Esophagus squamous epithelium (tissue), 5 donors: ENCODE data around the gene ARHGAP28. TPM values are rescaled to one million over a fixed set of nuclear protein-coding genes. Genes with fewer than 3 reads are reported as not detected.

Experiments
- DNase-seq: peaks from one replicate; lab custom pipeline; 2025; lab: John Stamatoyannopoulos, UW
- H3K27ac ChIP-seq, 4 donors: fragments of 200-600 bp; sonication (generic); one replicate each; pipeline ENCODE4 v1.5.1; 2016 to 2019; ENCODE audit warnings: mild to moderate bottlenecking in 1 of 4
- H3K27me3 ChIP-seq, 4 donors: fragments of 200-600 bp; sonication (generic); 1 replicate in 3 of 4; 2 replicates in 1 of 4; pipeline versions ENCODE4 v1.5.1 to v1.6.0; 2017 to 2021; ENCODE audit warnings: antibody characterized with exemption in 1 of 4
- H3K36me3 ChIP-seq, 3 donors: fragments of 200-600 bp; sonication (generic); one replicate each; pipeline ENCODE4 v1.5.1; 2016 to 2019
- H3K4me1 ChIP-seq, 3 donors: fragments of 200-600 bp; sonication (generic); one replicate each; pipeline ENCODE4 v1.5.1; 2017 to 2019
- H3K4me3 ChIP-seq, 4 donors: fragments of 200-600 bp; sonication (generic); 1 replicate in 3 of 4; 2 replicates in 1 of 4; pipeline ENCODE4 v1.5.1; 2016 to 2019; ENCODE audit warnings: mild to moderate bottlenecking in 2 of 4, moderate library complexity in 1 of 4
- H3K9me3 ChIP-seq, 3 donors: fragments of 200-600 bp; sonication (generic); one replicate each; pipeline ENCODE4 v1.5.1; 2016 to 2019
- CTCF ChIP-seq, 6 experiments: fragments of 450-650 bp in 4 of 6; fragments of 200-600 bp in 2 of 6; sonication (generic) in 2 of 6; IDR thresholded peaks; one replicate each; pipeline ENCODE4 v1.5.1; 2016 to 2019; ENCODE audit warnings: antibody characterized with exemption in 6 of 6, mild to moderate bottlenecking in 4 of 6, moderate library complexity in 4 of 6
- POLR2A ChIP-seq, 4 donors: fragments of 450-650 bp; IDR thresholded peaks; one replicate each; pipeline ENCODE4 v1.6.1; 2017; ENCODE audit warnings: antibody characterized with exemption in 4 of 4, mild to moderate bottlenecking in 4 of 4, moderate library complexity in 3 of 4
- WGBS, 2 donors: methylation state at CpG; one replicate each; pipeline ENCODE4 v1.1.5; 2018; 5-methylcytosine and 5-hydroxymethylcytosine counted together
- intact Hi-C: fragments of 100-400 bp; cut with DNase I; formaldehyde crosslinking; loops from one replicate; pipeline ENCODE4 v1.15.0; 2022
- total RNA-seq, 4 donors: library from RNA; depleted of rRNA; stranded (reverse); fragments of >200 nt; gene quantifications; one replicate each; pipeline ENCODE4 v1.1.0, GENCODE V29; 2016
- donor health status: DM: yes; HTN: yes; CAD: no.

Gene ARHGAP28
- total RNA-seq, 4 donors from 2014 or later, result 1.2 to 4.8 (median 3.4) TPM

GRCh38 chr18:6857300-6857699 lies 127.8 kb downstream of the ARHGAP28 start:
- Histone ChIP-seq H3K27me3 (no peaks in the 10 kb centered on the region), H3K9me3 (no peaks in the 10 kb centered on the region), H3K36me3 (peaks cover 0 to 18% (median 0%) of the 10 kb centered on the region in 3 donors), H3K4me1 (no peaks in the 10 kb centered on the region), H3K27ac (no peak overlapping the region), H3K4me3 (no peak overlapping the region)
- intact Hi-C loops, result no loop called here
- WGBS, 2 donors, result 75 to 84% methylated on average over 12 of the region's 12 CpGs
- no peak for DNase-seq
- no peak for TF ChIP-seq CTCF (IDR thresholded peaks at IDR 0.05)
- TF ChIP-seq POLR2A (IDR thresholded peaks at IDR 0.05), result no peak

GRCh38 chr18:6859676-6860422 lies 130.3 kb downstream of the ARHGAP28 start:
- no peaks in the 10 kb centered on the region for H3K4me1 ChIP-seq
- no peak for DNase-seq
- intact Hi-C loops, result no loop called here
- WGBS, 2 donors, result 89 to 90% methylated on average over 4 of the region's 4 CpGs
- H3K27me3 ChIP-seq, result no peaks in the 10 kb centered on the region
- no peak overlapping the region for H3K27ac ChIP-seq
- no peaks in the 10 kb centered on the region for H3K9me3 ChIP-seq
- peaks cover 0 to 3% (median 0%) of the 10 kb centered on the region in 3 donors for H3K36me3 ChIP-seq
- no peak for TF ChIP-seq CTCF (IDR thresholded peaks at IDR 0.05)
- TF ChIP-seq POLR2A (IDR thresholded peaks at IDR 0.05), result no peak
- no peak overlapping the region for H3K4me3 ChIP-seq

DNA sequence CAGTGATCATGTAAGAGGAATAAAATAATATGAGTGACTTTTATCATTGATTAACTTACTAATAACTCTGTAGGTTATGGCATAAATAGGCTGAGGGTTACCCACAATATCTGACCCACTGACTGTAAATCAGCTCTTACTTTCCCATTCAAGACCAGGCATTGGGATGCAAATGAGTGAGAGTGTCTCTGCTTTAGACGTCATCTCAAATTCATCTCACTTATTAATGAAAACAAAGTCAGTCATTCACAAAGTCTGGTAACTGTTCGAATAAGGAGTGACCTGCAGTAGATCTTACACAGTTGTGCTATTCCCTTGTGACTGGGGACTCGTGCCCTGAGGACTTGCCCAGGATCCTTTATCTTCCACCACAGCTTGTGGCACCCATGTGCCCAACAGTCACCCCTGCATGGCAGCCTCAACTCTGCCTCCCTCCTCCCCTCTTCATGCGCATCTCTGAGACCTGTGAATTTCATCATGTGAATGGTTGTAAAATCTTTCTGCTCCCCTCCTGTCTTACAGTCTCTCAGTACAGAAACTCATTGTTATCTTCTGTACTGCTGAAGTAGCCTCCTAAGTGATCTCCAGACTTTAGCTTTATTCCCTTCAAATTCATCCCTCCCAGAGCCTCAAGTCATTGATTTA lies 131.4 kb downstream of the ARHGAP28 start:
- no peak overlapping the region for H3K27ac ChIP-seq
- no peaks in the 10 kb centered on the region for H3K4me1 ChIP-seq
- TF ChIP-seq CTCF (IDR thresholded peaks at IDR 0.05) (no peak), POLR2A (IDR thresholded peaks at IDR 0.05) (no peak)
- intact Hi-C loops, result no loop called here
- H3K27me3 ChIP-seq, result no peaks in the 10 kb centered on the region
- H3K4me3 ChIP-seq, result no peak overlapping the region
- H3K36me3 ChIP-seq, result no peaks in the 10 kb centered on the region
- 77 to 83% methylated on average over 4 of the region's 4 CpGs for WGBS, 2 donors
- H3K9me3 ChIP-seq, result no peaks in the 10 kb centered on the region
- DNase-seq, result no peak

DNA sequence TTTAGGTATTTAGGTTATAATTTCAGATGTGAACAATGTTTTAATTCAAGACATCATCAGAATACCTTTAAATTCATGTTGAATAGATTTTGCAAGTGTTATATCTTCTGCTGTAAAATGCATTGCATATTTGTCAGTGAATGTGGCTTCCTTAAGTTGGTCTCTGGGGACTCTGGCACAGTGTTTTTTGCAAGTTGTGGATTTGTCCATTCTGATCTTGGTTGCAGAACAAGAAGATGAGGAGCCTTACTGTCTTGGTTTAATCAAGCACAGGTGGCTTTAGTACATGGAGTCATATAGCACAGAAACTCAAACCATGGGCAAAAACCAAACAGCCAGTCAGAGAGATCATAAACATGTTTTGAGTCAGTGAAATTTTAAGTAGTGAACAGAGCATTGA lies 135.7 kb downstream of the ARHGAP28 start:
- no peak for DNase-seq
- no peaks in the 10 kb centered on the region for H3K36me3 ChIP-seq
- H3K27me3 ChIP-seq, result no peaks in the 10 kb centered on the region
- no peak overlapping the region for H3K27ac ChIP-seq
- H3K9me3 ChIP-seq, result no peaks in the 10 kb centered on the region
- H3K4me3 ChIP-seq, result no peak overlapping the region
- no peaks in the 10 kb centered on the region for H3K4me1 ChIP-seq
- no peak for TF ChIP-seq POLR2A (IDR thresholded peaks at IDR 0.05)
- intact Hi-C loops, result no loop called here

DNA sequence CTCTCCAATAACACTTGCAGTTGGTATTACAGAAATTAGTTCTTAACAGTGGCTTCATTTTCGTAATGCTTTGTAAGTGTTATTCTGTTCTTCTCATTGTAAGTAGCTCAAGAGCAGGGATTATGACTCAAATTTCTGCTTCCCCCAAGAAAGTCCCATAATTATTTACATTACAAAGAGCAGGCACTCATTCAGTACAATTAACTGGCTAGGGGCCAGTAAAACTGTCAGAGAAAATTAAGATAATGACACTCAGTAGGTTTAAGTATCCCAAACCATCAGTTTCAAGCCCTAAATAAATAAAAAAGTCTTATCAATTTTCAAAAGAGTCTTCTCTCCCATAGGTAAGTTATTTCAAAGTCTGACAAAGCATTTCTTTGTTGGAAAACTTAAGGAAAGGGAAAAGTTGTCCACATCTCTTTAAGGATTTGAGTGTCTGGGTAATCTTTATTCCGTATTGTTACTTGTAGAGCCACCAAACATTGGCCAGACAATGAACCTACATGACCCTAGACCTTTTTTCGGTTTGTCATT lies 137.1 kb downstream of the ARHGAP28 start:
- TF ChIP-seq CTCF (IDR thresholded peaks at IDR 0.05) (no peak), POLR2A (IDR thresholded peaks at IDR 0.05) (no peak)
- no peaks in the 10 kb centered on the region for H3K9me3 ChIP-seq
- H3K27ac ChIP-seq, result no peak overlapping the region
- WGBS, 2 donors, result 60 to 68% methylated on average over 3 of the region's 3 CpGs
- H3K4me1 ChIP-seq, result no peaks in the 10 kb centered on the region
- DNase-seq, result no peak
- H3K36me3 ChIP-seq, result no peaks in the 10 kb centered on the region
- no peaks in the 10 kb centered on the region for H3K27me3 ChIP-seq
- H3K4me3 ChIP-seq, result no peak overlapping the region
- intact Hi-C loops, result no loop called here
